ENCODE data around the gene TRIO. TPM values are rescaled to one million over a fixed set of nuclear protein-coding genes. Genes with fewer than 3 reads are reported as not detected.

The TRIO gene
- total and polyA plus RNA-seq, 2 donors (not counting 3 experiments of a cell fraction or from before 2014, with no cell fraction given) = 82.9 to 248 TPM

- intact Hi-C loops (cut with micrococcal nuclease) (no loop called here), dilution Hi-C loops (cut with MboI; ENCODE audit: extremely low pct_ligation_motif_present, low sequenced_read_pairs) (no loop called here)
- no peaks in the 10 kb centered on the region for H3K9me1 ChIP-seq (replicated peaks; ENCODE audit: control insufficient read depth, extremely low read depth, insufficient read depth, low read length)
- H4K20me1 ChIP-seq (replicated peaks; ENCODE audit: control insufficient read depth, extremely low read depth, insufficient read depth, low read length) = no peaks in the 10 kb centered on the region
- POLR2A ChIA-PET = no interaction called here
- no peak overlapping the region for H2AFZ ChIP-seq (ENCODE audit: low read depth, low read length)
- H3K36me3 ChIP-seq (ENCODE audit: control insufficient read depth in 2 of 2, extremely low read depth in 1 of 2, insufficient read depth in 2 of 2, low read length in 2 of 2) = peaks cover 17 to 23% of the 10 kb centered on the region in 2 experiments
- no peaks in the 10 kb centered on the region for H3K9me3 ChIP-seq (replicated peaks; ENCODE audit: control insufficient read depth, insufficient read depth, low read length)
- peaks cover 25% of the 10 kb centered on the region for H3K4me1 ChIP-seq (ENCODE audit: control insufficient read depth, extremely low read depth, insufficient read depth, low read length)
- H3K79me2 ChIP-seq (ENCODE audit: control insufficient read depth, insufficient read depth, low read length) = no peaks in the 10 kb centered on the region
- no peak for DNase-seq (ENCODE audit: low read depth, low spot score)
- TF ChIP-seq EZH2 (IDR thresholded peaks at IDR 0.05; ENCODE audit: borderline replicate concordance, low read depth, low read length, severe bottlenecking) (no peak), FOS (IDR thresholded peaks at IDR 0.05; ENCODE audit: borderline replicate concordance, insufficient read depth, low read length) (no peak), GATA2 (IDR thresholded peaks at IDR 0.05; ENCODE audit: insufficient read depth, insufficient read length, low read depth, low read length) (no peak), JUN (IDR thresholded peaks at IDR 0.05; ENCODE audit: borderline replicate concordance, insufficient read depth, insufficient read length, low read depth) (no peak), POLR2AphosphoS5 (IDR thresholded peaks at IDR 0.05; ENCODE audit: insufficient read depth, low read depth, low read length) (no peak), MYC (IDR thresholded peaks at IDR 0.05; ENCODE audit: low read depth, low read length) (no peak)
- H3K27ac ChIP-seq (ENCODE audit: insufficient read depth, low read depth, low read length) = no peak overlapping the region
- H3K4me3 ChIP-seq (replicated peaks in 1 of 3; ENCODE audit: insufficient read depth in 1 of 3, low read depth in 1 of 3, low read length in 3 of 3) = no peak overlapping the region
- H3K9ac ChIP-seq (replicated peaks; ENCODE audit: extremely low read depth, insufficient read depth, low read length) = no peak overlapping the region
- CTCF ChIA-PET = interaction anchor here (2.4 kb wide), 1 partner anchor 10 kb away, joined by 8 read pairs; no protein-coding TSS in a partner anchor
- no peak overlapping the region for H3K4me2 ChIP-seq (ENCODE audit: insufficient read depth, low read length)
- no TSS peak for BruUV-seq (replicated peaks)
- no peak for FAIRE-seq
- no peaks in the 10 kb centered on the region for H3K27me3 ChIP-seq (ENCODE audit: control insufficient read depth in 2 of 2, insufficient read depth in 2 of 2, low read length in 2 of 2)
Observed at GRCh38 chr5:14465776-14466175, 322.6 kb downstream of the TRIO start.

GRCh38 chr5:14467251-14467650, 324.1 kb downstream of the TRIO start:
- no peaks in the 10 kb centered on the region for H3K9me3 ChIP-seq (replicated peaks; ENCODE audit: control insufficient read depth, insufficient read depth, low read length)
- ChIA-PET CTCF (no interaction called here), POLR2A (no interaction called here)
- H3K4me1 ChIP-seq (ENCODE audit: control insufficient read depth, extremely low read depth, insufficient read depth, low read length) = peaks cover 25% of the 10 kb centered on the region
- no peak overlapping the region for H3K4me3 ChIP-seq (replicated peaks in 1 of 3; ENCODE audit: insufficient read depth in 1 of 3, low read depth in 1 of 3, low read length in 3 of 3)
- no peak overlapping the region for H3K4me2 ChIP-seq (ENCODE audit: insufficient read depth, low read length)
- intact Hi-C loops (cut with micrococcal nuclease) (no loop called here), dilution Hi-C loops (cut with MboI; ENCODE audit: extremely low pct_ligation_motif_present, low sequenced_read_pairs) (no loop called here)
- no peaks in the 10 kb centered on the region for H3K79me2 ChIP-seq (ENCODE audit: control insufficient read depth, insufficient read depth, low read length)
- no peaks in the 10 kb centered on the region for H4K20me1 ChIP-seq (replicated peaks; ENCODE audit: control insufficient read depth, extremely low read depth, insufficient read depth, low read length)
- DNase-seq (ENCODE audit: low read depth, low spot score) (no peak), FAIRE-seq (no peak)
- BruUV-seq (replicated peaks) = no TSS peak
- H2AFZ ChIP-seq (ENCODE audit: low read depth, low read length) = no peak overlapping the region
- H3K9me1 ChIP-seq (replicated peaks; ENCODE audit: control insufficient read depth, extremely low read depth, insufficient read depth, low read length) = no peaks in the 10 kb centered on the region
- no peak overlapping the region for H3K27ac ChIP-seq (ENCODE audit: insufficient read depth, low read depth, low read length)
- TF ChIP-seq MAX (IDR thresholded peaks at IDR 0.05; ENCODE audit: insufficient read depth, insufficient read length) (no peak), GATA2 (IDR thresholded peaks at IDR 0.05; ENCODE audit: insufficient read depth, insufficient read length, low read depth, low read length) (no peak)
- H3K27me3 ChIP-seq (ENCODE audit: control insufficient read depth in 2 of 2, insufficient read depth in 2 of 2, low read length in 2 of 2) = no peaks in the 10 kb centered on the region
- H3K36me3 ChIP-seq (ENCODE audit: control insufficient read depth in 2 of 2, extremely low read depth in 1 of 2, insufficient read depth in 2 of 2, low read length in 2 of 2) = peaks cover 14 to 15% of the 10 kb centered on the region in 2 experiments
- no peak overlapping the region for H3K9ac ChIP-seq (replicated peaks; ENCODE audit: extremely low read depth, insufficient read depth, low read length)
